ENCODE data around the gene EFNA4. TPM values are rescaled to one million over a fixed set of nuclear protein-coding genes. Genes with fewer than 3 reads are reported as not detected.

The EFNA4 gene
- polyA plus RNA-seq, 4 donors: 19.2 to 24.8 (median 19.5) TPM

DNA sequence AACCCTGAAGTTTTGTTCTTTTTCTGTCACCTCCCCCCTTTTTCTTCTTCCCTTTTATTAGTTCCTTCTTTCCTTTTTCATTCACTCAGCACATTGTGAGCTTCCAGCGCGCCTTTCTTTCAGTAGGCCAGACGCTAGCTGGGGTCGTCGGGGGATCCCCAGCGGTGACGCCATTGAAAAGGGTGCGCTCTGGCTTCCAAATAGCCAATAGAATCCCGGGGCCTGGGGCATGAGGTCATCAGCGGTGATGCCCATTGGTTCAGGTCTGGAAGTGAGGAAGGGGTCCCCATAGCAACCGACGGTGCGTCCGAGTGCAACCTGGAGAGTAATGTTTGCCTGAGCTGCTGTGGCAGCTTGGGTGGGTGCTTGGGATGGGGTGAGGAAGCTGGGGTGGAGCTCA, 8.2 kb downstream of the EFNA4 start:
- no peak for DNase-seq (ENCODE audit: low read depth in 4 of 4, low spot score in 3 of 4)

DNA sequence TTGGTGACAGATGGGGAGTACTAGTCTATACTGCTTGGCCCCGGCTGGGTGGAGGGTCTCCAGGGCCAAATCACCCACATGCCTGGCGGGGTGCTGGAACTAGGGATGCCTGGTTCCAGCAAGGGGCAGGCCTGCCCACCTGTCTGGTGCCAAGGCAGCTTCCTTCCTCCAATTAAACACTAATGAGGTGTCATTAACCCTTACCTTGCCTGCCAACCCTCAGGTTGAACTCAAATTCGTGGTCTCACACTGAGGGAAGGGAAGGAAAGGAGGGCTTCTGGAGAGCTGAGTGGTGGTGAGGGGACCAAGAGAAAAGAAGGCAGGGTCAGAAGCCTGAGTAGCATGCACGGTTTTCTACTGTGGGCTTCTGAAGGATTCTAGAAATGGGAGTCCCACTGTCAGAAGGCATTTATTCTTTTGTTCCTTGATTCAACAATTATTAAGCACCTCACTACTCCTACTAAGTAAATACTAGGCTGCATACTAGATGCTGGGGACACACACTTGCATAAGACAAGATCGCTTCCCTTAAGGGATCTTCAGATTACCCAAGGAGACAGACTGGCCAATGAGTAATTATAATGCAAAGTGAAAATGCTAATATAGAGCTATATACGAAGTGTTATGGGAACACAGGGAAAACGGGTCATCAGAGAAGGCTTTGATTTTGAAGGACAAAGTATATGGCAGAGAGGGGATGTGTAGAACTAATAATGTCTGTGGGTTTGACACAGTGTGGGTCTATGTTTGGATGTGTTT, 9.2 kb downstream of the EFNA4 start:
- DNase-seq (ENCODE audit: low read depth in 4 of 4, low spot score in 3 of 4): no peak

DNA sequence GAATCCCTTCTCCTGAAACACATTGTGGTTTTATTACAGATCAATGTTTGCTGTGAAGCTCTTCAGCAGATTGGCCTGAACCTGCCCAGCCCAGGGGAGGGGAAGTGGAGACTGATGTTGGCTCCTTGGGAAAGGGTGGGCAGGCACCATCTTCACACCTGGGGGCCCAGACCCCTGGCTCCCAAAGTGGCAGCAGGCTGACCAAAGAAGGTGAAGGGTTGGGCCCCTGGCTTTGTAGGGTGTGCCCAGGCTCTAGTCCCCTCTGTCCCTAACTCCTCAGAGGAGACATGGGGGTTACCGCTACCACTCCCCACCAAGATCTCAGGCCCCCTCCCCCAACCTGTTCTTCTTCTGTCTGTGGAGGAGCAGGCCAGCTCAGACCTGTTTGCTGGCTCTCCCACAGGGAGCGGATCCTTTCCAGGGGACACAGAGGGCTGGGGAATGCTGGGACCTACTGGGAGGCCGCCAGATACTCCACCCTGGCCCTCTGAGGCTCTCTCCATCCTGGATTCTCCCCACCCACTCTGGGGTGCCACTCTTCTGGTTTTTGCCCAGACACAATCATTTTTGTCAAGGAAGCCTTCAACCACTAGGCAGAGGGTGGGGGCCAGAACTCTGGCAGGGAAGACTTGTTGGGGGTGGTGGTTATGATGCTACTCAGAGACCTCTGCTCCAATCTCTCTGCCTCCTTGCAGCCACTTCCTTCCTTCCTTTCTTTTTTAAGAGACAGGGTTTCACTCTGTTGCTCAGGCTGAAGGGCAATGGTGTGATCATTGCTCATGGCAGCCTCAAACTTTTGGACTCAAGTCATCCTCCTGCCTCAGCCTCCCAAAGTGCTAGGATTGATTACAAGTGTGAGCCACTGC, 10.1 kb downstream of the EFNA4 start:
- no peak for DNase-seq (ENCODE audit: low read depth in 4 of 4, low spot score in 3 of 4)

DNA sequence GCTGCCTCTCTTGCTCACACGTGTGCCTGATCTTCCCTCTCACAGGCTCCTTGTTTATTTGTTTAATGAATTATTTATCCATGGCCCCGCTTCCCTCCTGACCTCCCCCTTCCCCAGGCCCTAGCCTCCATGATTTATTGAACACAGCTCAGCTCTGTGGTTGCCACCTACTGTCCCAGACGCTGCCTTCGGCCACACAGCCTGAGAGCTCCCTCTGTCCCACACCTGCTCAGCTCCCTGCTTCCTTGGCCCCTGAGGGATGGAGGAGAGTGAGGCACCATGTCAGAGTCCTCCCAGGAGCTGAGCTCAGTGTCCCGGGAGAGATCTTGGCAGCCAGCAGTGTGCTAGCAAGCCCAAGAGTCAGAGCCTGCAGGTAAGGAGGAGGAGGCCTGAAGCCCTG, 12.0 kb downstream of the EFNA4 start:
- no peak for DNase-seq (ENCODE audit: low read depth in 4 of 4, low spot score in 3 of 4)

DNA sequence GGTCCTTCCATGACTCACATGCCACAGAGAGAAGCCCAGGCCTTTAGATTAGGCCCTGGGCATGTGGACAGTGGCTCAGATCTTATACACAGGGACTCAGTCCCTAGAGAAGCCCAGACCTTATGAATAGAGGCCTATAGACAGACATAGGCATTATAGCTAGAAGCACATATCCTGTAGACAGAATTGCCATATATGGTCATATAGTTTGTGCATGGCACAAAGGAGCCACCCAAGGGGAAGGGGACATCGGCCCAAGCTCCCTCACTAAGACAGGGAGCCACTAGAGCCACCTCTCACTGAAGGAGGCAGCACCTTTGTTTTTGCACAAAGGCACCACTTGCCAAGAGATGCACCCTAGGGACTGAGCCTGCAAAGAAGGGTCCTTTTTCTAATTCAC, 12.8 kb downstream of the EFNA4 start:
- DNase-seq (ENCODE audit: low read depth in 4 of 4, low spot score in 3 of 4): no peak

DNA sequence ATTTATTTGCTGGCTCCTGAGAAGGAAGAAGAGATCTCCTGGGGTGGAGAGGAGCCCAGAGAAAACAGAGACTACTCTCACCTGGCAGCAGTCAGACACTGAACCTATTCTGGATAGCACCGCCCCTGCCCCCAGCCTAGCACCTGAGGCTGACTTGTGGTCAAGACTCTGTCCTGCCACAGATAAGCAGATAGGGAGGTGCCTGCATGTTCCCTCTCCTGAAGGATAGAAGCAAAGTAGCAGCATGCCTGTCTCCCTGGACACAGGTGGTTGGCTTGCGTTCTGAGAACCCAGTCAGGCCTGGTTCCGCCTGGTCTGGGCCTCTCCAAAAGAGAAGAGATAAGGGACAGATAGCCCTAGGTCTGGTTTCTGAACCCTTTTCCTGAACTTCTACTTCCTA, 13.8 kb downstream of the EFNA4 start:
- no peak for DNase-seq (ENCODE audit: low read depth in 4 of 4, low spot score in 3 of 4)

DNA sequence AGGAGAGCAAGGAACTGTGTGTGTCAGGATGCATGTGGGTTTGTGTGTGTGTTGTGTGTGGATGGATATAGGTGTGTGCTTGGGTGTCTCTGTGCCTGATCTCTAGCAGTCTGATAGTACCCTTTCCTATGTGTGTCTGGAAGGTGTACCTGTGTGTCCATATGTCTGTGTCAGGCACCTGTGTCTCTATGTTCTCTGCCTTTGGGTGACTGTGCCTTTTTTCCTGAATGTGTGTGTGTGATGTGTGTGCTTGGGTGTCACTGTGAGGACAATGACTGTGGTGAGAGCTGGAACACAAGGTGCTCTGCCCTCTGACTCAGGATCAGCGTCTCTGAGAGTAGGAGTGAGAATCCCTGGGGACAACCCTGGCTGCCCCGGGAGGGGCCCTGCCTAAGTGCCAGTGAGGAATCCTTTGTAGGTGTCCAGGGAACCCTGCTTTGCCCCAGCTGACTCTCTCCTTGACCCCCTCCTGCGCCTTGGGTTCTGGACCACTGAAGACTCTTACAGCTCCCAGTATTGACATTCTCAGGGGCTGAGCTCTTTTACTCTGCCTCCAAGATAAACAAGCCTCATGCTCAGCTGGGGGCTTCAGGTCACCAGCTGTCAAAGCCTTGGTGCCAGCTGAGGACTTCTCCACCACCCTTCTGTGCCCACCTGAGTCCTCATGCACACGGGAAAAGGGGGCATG, 14.4 kb downstream of the EFNA4 start:
- DNase-seq (ENCODE audit: low read depth in 4 of 4, low spot score in 3 of 4): no peak

DNA sequence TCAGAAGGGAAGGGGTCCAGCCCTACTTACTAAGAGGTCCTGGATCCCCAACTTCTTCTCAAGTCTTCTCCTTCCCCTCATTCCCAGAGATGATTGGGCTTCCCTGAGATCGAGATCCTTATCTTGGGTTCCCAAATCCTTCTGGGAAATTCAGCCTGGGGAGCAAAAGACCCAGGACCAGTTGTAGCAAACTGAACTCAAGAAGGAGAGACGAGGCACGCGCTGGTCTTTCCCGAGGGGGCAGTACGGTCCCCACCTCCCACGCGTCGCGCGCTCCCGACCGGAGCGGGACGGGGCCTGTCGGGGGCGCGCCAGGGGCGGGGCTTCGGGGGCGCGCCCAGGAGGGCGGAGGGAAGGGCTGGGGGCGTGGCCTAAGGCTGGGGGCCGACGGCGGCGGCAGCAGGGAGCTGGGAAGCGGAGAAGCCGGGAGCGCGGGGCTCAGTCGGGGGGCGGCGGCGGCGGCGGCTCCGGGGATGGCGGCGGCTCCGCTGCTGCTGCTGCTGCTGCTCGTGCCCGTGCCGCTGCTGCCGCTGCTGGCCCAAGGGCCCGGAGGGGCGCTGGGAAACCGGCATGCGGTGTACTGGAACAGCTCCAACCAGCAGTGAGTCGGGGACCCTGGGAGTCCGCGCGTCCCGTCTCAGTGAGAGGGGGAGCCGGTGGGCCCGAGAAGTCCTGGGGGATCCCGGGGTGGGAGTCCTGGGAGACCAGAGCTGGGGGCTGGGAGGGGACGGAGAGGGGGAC, 15.1 kb downstream of the EFNA4 start, which contains the start of gene EFNA3:
Gene EFNA3, plus strand, starts transcription at position 369 of the 741 bp plus-strand sequence. Its CDS starts 105 bp downstream, at position 474.
- DNase-seq (ENCODE audit: low read depth in 4 of 4, low spot score in 3 of 4): no peak

DNA sequence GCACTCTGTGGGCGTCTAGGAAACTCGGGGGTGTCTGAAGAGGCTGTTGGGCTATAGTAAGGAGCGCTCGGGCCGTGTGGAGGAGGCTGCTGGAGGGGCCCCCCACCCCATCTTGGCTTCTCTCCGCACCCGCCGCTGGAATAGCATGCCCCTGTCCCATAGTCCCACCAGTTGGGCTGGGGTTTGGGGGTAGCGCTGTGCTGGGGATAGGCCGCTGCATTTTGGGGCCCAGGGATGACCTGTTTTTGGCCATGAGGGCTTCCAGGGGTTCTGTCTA, 15.6 kb downstream of the EFNA4 start:
- DNase-seq (ENCODE audit: low read depth in 4 of 4, low spot score in 3 of 4): no peak

DNA sequence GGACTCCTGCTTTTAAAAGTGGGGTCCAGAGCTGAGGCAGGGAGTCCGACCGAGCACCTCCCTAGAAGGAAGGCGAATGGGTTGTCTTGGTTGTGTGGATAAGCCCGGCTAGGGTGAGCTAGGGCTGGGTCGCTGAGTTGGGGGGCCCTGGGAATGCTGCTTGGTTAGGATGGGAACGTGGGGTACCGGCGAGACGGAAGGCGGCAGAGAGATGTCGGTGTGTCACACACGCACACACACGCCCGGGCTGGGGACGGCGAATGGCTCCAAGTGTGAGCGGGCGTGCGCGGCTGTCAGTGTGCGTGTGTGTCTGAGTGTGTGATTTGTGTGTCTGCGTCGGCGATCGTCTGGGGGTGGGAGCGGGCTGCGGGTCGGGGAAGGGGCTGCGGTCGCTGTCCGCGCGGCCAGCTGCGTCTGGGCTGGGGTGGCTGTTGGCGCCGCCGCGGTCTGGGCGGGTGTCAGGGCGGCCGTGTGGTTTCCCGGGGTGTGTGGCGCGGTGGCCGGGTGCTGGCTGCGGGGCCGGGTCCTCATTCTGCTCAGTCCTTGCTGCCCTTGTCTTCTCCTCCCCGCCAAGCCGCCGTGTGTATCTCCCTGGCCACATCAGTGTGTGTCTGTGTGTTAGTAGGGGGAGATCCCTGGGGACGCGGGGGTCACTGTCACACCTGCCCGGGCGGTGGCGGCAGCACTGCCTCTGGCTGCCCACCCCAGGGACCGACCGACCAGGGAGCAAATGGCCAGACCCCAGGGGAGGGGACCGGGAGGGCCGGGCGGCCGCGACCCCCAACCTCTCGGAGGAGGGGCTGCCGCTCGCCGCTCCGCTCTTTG, 16.2 kb downstream of the EFNA4 start:
- DNase-seq (ENCODE audit: low read depth in 4 of 4, low spot score in 3 of 4): no peak

DNA sequence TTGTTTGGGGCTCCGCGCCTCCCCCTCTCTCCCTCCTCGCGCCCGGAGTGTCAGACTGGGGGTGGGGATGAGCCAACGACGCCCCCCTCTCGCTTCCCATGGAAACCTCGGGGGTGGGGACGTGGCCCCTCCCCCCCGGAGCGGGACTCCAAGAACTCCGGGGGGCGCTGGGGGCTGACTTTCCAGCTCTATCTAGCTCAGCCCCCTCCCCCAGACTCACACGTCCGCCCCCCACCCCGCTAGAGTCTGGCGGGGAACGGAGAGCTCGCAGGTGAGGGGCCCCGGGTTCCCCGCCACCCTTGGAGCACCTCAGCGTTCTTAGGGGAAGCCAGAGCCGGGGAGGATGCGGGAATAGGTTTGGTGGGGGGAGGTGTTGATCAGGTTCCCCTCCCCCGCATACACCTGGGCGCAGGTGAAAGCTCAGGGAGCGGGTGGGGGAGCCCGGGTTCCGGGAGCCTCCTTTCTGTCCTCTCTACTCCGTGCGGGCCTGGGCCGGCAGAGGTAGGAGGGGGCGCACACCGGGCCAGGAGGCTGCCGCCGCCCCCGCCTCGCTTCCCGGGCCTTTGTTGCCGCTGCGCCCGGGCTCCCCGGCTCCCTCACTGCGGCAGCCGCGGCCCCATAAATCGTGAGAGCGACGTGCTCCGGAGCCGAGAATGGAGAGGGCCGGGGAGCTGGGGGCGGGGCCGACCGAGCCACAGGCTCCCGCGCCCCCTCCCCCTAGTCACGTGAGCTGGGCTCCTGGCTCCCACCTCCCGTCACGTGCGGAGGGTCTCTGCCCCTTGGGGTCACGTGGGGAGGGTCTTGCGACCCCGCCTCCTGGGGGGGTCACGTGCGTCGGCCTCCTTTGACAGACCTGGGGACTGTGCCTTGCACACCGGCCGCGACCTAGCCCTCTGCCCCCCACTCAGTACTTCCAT, 17.0 kb downstream of the EFNA4 start:
- DNase-seq (ENCODE audit: low read depth in 4 of 4, low spot score in 3 of 4): peak in 1 of 4 donors; percentile 71

DNA sequence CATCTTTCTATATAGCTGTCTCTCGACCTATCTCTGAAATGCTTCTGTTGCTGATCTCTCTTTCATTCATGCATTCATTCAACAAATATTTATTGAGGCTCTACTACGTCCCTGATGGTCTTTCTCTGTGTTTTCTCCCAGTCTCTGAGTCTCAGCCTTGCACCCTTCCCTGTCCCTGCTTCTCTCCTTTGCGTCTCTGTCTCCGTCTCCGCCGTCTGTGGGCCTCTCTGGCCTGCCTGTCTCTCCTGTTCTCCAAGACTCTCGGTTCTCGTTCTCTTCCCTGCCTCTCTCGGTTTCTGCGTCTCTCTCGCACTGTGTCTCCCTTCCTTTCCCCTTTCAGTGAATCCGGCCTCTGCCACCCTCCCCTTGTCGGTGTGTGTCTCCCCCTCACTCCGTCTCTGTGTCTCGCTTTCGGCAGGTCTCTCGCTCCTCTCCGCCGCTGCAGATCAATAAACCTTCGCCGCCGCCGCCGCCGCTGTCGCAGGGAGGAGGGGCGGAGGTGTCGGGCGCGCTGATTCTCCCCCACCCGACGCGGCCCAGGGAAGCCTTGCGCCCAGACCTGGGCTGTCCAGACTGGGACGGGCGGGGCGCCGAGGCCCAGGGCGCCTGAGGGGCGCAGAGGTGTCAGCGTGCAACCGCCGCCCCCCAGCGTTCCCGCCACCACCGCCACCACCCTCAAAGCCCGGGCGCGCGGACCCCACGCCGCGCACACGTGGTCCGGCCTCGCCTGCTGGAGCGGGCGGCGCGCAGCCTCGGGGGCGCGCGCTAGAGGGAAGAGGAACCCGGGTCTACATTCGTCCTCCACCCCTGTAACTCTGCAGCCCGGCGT, 18.1 kb downstream of the EFNA4 start:
- no peak for DNase-seq (ENCODE audit: low read depth in 4 of 4, low spot score in 3 of 4)

DNA sequence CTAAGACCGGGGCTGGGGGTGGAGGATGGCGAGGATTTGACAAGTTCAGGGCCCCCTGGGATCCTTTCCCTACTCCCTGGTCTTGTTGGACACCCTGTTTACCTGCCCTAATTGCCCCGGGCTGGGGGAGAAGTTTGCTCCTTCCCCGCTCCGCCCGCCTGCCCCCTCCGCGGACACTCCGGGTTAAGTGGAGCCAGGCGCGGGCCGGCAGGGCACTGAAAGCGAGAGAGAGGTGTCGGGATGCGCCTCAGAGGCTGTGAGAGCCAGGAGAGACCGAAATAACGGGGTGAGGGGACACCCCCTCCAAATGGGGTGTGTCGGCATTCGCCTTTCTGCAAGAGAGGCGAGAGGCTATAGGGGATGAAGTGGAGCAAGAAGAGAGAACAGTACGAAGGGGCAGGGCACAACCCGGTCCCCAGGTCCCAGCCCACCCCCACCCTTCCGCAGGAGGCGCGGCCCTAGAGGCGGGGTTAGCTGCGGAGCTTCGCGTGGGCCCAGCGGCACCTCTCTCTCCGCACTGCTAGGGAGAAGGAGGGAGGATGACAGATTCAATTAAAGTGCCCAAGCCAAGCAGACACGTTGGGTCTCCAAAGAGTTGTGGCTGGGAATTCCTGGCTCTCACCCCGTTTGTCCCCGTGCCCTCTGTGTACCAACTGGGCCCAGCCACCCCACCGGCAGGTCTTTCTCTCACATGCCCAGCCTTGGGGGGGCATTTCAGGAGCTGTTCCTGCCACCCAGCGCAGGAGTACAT, 18.9 kb downstream of the EFNA4 start:
- DNase-seq (ENCODE audit: low read depth in 4 of 4, low spot score in 3 of 4): no peak

DNA sequence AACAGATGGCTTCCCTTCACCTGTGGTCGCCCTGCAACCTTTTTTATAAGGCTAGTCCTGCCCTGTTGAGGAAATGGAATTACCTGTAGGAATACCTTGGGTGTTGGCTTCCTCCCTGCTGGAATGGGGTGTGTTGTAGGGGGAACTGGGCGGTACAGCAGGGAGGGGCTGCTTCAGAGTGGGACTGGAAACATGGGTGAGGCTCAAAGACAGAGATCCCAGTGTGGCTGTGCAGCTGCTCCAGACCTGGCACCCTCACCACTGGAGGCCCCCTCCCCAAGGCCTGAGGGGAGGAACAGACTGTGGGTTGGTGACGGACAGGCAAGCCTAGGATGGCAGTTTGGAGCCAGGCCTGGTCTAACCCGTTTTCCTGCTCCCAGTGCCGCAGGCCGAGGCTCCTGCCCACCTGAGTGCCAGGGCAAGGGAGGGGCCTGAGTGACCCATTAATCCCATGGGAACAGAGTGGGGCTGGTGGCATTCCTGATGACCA, 19.6 kb downstream of the EFNA4 start:
- no peak for DNase-seq (ENCODE audit: low read depth in 4 of 4, low spot score in 3 of 4)

DNA sequence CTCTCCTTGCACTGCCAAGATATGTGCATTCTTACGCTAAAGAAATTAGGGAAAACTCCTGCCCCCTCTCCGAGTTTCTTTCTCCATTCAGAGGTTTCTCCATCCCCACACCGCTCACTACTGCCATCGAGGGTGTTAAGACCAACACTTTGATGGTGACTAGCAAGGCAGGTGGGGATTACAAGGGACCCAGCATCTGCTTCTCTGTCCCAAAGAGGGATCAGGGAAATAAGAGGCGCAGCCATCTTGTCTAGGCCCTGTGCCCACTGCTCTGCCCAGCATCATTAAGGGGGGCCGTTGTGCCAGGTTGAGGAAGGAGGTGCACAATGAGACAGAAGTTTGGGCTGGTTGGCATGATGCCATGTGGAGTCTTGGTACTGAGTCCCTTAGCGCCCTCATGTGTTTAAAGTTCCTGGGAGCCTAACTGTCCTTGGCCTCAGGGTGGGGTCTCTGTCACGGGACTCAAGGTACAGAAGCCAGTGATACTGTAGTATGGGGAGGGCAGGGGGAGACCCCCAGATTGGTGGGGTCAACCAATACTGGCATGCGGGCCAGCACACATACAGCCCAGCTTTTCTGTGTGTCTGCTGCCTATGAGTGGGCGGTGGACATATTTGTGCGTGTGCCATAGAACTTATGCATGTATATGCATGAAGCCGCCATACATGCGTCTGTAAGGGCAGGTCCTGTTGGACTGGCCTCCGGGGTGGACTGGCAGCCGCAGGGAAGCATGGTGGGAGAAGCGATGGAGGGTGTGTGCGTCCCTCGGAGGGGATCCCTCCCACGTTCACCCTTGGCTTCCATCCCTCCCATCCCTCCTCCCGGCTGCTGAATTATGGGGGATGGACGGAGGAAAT, 20.6 kb downstream of the EFNA4 start:
- DNase-seq (ENCODE audit: low read depth in 4 of 4, low spot score in 3 of 4): no peak

All from left renal pelvis (tissue), 4 donors.